NCI-H526 (cell line): ENCODE results near the gene PNPLA5.

Experiments used
- DNase-seq, 2 experiments: peaks; one replicate each; lab custom pipeline; 2025; lab: John Stamatoyannopoulos, UW

Gene PNPLA5

GRCh38 chr22:43838571-43839307 is 53.1 kb downstream of the PNPLA5 start:
- DNase-seq = no peak

- DNase-seq = no peak
Observed at GRCh38 chr22:43838161-43838560, 53.7 kb downstream of the PNPLA5 start.

- no peak for DNase-seq
Observed at GRCh38 chr22:43837666-43838065, 54.1 kb downstream of the PNPLA5 start.

DNA sequence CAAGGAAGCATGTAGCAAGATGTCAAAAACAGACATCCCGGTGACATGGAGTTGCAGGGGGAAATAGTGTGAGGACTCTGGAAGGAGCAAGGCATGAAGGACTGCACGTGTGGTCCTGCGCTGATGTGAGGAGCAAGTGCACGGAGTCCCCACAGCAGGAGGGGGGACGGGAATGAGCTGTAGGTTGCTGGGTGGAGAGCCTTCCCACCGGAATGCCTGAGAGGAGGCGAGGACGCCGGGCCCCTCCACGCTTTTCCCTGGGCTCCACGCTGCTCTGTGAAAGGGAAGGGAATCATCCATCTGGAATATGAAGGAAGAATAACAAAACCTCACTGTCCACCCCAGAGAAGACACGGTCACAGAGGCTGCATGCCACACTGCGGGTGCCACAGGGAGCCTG is 56.1 kb downstream of the PNPLA5 start:
- DNase-seq = no peak

DNA sequence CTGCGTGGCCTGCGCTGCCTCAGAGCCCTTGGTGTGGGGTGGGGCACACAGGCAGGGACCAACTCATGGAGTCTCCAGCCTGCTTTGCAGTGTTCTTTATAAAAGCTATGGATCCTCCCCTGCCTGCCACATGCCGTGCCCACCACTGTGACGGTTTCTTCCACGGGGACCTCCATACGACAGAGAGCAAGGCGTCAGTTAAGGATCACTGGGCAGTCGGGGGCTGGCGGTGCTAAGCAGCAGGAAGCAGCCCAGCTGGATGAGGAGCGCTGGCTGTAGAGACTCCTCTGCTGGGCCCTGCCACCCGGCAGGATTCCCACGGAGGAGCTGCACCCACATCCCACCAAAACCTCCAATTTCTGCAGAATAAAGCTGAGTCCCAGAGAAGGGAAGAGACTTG is 56.6 kb downstream of the PNPLA5 start:
- no peak for DNase-seq

DNA sequence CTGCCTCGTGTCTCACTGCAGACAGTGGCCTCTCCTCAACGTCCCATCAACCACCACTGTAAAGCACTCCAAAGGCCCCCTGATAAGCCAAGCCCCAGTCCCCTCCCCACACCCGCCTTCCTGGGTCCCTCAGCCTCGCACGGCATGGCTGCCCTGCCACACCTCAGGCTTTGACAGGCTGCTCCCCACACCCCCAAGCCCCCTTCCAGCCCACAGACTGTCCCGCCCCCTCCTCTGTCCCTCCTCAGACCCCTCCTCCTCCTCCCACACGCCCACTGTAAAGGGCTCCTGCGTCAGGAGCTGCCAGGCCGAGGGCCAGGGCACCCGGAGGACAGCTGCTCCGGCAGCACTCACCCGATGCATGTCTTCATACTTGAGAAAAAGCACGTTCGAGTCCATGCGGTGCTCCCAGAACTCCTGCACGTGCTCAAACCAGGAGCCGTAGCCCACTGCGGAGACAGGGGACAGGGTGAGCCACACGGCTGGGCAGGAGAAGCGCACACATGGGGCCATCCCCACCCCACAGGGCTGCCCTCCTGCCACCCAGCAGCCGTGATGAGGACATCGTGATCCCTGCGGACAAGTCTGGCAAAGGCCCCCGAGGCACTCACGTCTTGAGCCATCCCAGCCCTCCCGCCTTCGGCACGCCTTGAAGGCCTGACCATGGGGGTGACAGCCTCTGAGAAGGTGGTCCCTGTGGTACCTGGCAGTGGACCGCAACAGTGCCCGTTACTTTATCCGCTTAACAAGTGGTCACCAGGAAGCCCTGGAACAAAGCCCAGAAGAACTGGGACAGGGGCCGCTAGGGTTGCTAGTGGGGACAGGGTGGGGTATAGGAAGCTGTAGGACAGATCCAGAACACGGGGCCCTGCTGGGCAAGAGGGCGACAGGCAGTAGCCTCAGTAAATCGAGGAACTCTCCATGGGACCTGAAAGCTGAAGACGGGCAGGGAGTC is 58.2 kb downstream of the PNPLA5 start:
- DNase-seq = no peak

GRCh38 chr22:43832393-43833265 is 59.2 kb downstream of the PNPLA5 start:
- DNase-seq = no peak

DNA sequence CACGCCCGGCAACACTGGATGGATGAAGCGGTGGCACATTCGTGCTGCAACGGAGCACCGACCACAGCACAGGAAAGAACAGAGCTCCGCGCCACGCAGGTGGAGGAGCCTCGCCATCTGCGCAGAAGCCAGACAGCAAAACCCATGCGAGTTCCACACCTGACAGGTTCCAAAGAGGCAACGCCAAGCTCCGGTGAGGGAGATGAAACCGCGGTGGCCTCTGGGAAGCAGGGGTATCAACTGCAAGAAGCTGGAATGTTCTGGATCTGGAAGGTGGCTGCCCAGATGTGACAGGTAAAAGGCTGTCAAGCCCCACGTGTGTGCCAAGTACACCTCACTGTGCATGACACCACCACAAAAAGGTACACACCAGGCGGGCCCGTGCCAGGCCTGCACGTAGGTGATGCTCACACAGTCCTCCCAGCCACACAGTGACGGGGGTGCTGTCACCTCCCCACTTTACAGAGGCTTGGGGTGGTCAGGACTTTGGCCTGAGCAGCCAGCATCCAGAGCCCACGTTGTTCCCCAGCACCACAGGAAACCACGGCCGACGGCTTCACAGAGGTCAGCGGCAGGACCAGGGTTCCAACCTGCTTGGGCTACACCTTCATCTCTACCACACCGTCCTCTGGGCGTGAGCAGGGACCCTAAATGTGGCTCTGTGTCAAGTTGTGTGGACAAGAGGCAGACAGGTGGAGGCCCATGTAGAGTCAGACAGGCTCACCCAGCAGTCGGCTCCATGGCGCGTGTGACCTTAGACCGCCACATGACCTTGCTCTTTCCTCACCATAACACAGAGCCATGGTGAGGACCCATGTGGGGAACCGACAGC is 60.0 kb downstream of the PNPLA5 start:
- no peak for DNase-seq

GRCh38 chr22:43830931-43831560 is 60.8 kb downstream of the PNPLA5 start:
- DNase-seq = no peak

- DNase-seq = no peak
Observed at GRCh38 chr22:43829904-43830851, 61.6 kb downstream of the PNPLA5 start.
